ENCODE measurements around the gene NAE1.

The NAE1 gene

GRCh38 chr16:66844342-66845079 lies 13.7 kb upstream of the NAE1 start, which contains the start of gene CA7:
CA7 (plus strand) TSS chr16:66844414; CDS start chr16:66844488, 74 bp downstream.
- DNase-seq (ENCODE audit: extremely low read depth, low read depth), result no peak
- TF ChIP-seq CTCF (IDR thresholded peaks at IDR 0.05; ENCODE audit: low read depth, low read length), result no peak

- TF ChIP-seq CTCF (IDR thresholded peaks at IDR 0.05; ENCODE audit: low read depth, low read length), result no peak
- no peak for DNase-seq (ENCODE audit: extremely low read depth, low read depth)
Observed at GRCh38 chr16:66844009-66844341, 13.2 kb upstream of the NAE1 start.

GRCh38 chr16:66843191-66843590 lies 12.4 kb upstream of the NAE1 start:
- no peak for TF ChIP-seq CTCF (IDR thresholded peaks at IDR 0.05; ENCODE audit: low read depth, low read length)
- DNase-seq (ENCODE audit: extremely low read depth, low read depth), result no peak

GRCh38 chr16:66842765-66843164 lies 12.0 kb upstream of the NAE1 start:
- DNase-seq (ENCODE audit: extremely low read depth, low read depth), result no peak
- TF ChIP-seq CTCF (IDR thresholded peaks at IDR 0.05; ENCODE audit: low read depth, low read length), result no peak

GRCh38 chr16:66841366-66841765 lies 10.6 kb upstream of the NAE1 start:
- DNase-seq (ENCODE audit: extremely low read depth, low read depth), result no peak
- no peak for TF ChIP-seq CTCF (IDR thresholded peaks at IDR 0.05; ENCODE audit: low read depth, low read length)

GRCh38 chr16:66840883-66841282 lies 10.1 kb upstream of the NAE1 start:
- no peak for DNase-seq (ENCODE audit: extremely low read depth, low read depth)
- no peak for TF ChIP-seq CTCF (IDR thresholded peaks at IDR 0.05; ENCODE audit: low read depth, low read length)

- no peak for DNase-seq (ENCODE audit: extremely low read depth, low read depth)
- TF ChIP-seq CTCF (IDR thresholded peaks at IDR 0.05; ENCODE audit: low read depth, low read length), result no peak
Observed at GRCh38 chr16:66834746-66835145, 4.0 kb upstream of the NAE1 start.
